ENCODE results near the gene EPC2.

- TF ChIP-seq POLR2A (IDR thresholded peaks at IDR 0.05) (no peak), CTCF (IDR thresholded peaks at IDR 0.05) (no peak)
These were observed 85.5 kb downstream of the EPC2 start for GRCh38 chr2:148730085-148730484.
